GM10266 (cell line): ENCODE measurements around the gene ALOX15.
"Not testable (repeated sequence)": the region's sequence is repeated elsewhere in the genome, so short reads cannot be mapped to it uniquely, and the experiment has no call there.

ENCODE experiments used
- DNase-seq: peaks from one replicate; pipeline ENCODE4 v3.0.0; 2012; ENCODE audit errors: extremely low spot score
- CTCF ChIP-seq: IDR thresholded peaks from 2 replicates; pipeline ENCODE4 v1.5.1; 2012; ENCODE audit warnings: mild to moderate bottlenecking, low read depth; ENCODE audit not compliant: control insufficient read depth, insufficient read depth; ENCODE audit errors: missing control alignments

Gene ALOX15

GRCh38 chr17:4665027-4665426, 23.5 kb upstream of the ALOX15 start:
- TF ChIP-seq CTCF = no peak
- no peak for DNase-seq

- DNase-seq = no peak
- TF ChIP-seq CTCF = no peak
Measured at GRCh38 chr17:4664230-4664629, 22.8 kb upstream of the ALOX15 start.

GRCh38 chr17:4663711-4664110, 22.2 kb upstream of the ALOX15 start:
- TF ChIP-seq CTCF = no peak
- DNase-seq = no peak

- TF ChIP-seq CTCF = no peak
- peak; percentile 83 for DNase-seq
Measured at GRCh38 chr17:4658478-4659305, 17.2 kb upstream of the ALOX15 start.

- no peak for TF ChIP-seq CTCF
- no peak for DNase-seq
Measured at GRCh38 chr17:4657678-4658077, 16.2 kb upstream of the ALOX15 start.

GRCh38 chr17:4655933-4656332, 14.5 kb upstream of the ALOX15 start:
- DNase-seq = not testable (repeated sequence)

GRCh38 chr17:4652997-4653396, 11.5 kb upstream of the ALOX15 start:
- DNase-seq = no peak
- no peak for TF ChIP-seq CTCF
